HepG2 (cell line): ENCODE data around the gene DNAJC28. TPM values are rescaled to one million over a fixed set of nuclear protein-coding genes. Genes with fewer than 3 reads are reported as not detected.
"Not testable (repeated sequence)": the region's sequence is repeated elsewhere in the genome, so short reads cannot be mapped to it uniquely, and the experiment has no call there.

ENCODE experiments used
- ATAC-seq: fragments of 200-7000 bp; cut with Tn5 transposase; 3 replicates; pipeline ENCODE4 v1.9.1; 2020; ENCODE audit warnings: mild to moderate bottlenecking, moderate library complexity
- BruUV-seq: library from RNA; stranded (reverse); fragments of 400-500 nt; replicated peaks from 2 replicates; lab custom pipeline; 2021; lab: Mats Ljungman, UMichigan
- CTCF ChIA-PET: fragments of 300-600 bp; formaldehyde crosslinking; extraction: SDS; loops from one replicate; lab custom pipeline; 2021; ENCODE audit warnings: low total read pairs, inconsistent platforms, low intra/inter-chr PET ratio; lab: Yijun Ruan, JAX
- POLR2A ChIA-PET: fragments of 350-600 bp; sonication (Branson Sonifier 250); formaldehyde crosslinking; loops from one replicate; lab custom pipeline; 2020; ENCODE audit warnings: antibody characterized with exemption, inconsistent platforms; lab: Yijun Ruan, JAX
- DNase-seq: peaks from one replicate; pipeline ENCODE4 v3.0.0-alpha.2; 2015; ENCODE audit warnings: low spot score
- FAIRE-seq: peaks from 3 replicates; lab custom pipeline; 2011; peaks lifted over from hg19 to GRCh38; lab: Jason Lieb, UNC
- H2AFZ ChIP-seq: one replicate; pipeline ENCODE4 v1.6.1; 2011; ENCODE audit warnings: low read length, inconsistent platforms
- H3K27ac ChIP-seq: fragments of 300-600 bp; 3 replicates; pipeline ENCODE4 v1.8.0; 2011; ENCODE audit warnings: mixed run types, mild to moderate bottlenecking, mixed read lengths, low read length, inconsistent platforms; ENCODE audit not compliant: insufficient read depth; ENCODE audit errors: extremely low read length
- H3K27me3 ChIP-seq, 2 experiments: fragments of 200-600 bp in 1 of 2; 2 replicates in 1 of 2; 3 replicates in 1 of 2; pipeline versions ENCODE4 v1.6.0 to v1.8.0; 2011; ENCODE audit warnings: low read length in 2 of 2, mild to moderate bottlenecking in 2 of 2, moderate library complexity in 2 of 2, inconsistent platforms in 1 of 2; ENCODE audit not compliant: insufficient read depth in 2 of 2, control insufficient read depth in 1 of 2
- H3K36me3 ChIP-seq, 2 experiments: fragments of 200-600 bp in 1 of 2; replicated peaks in 1 of 2; 2 replicates in 1 of 2; 3 replicates in 1 of 2; pipeline versions ENCODE4 v1.5.1 to v1.8.0; 2011; ENCODE audit warnings: low read length in 2 of 2, inconsistent platforms in 1 of 2; ENCODE audit not compliant: insufficient read depth in 2 of 2, control insufficient read depth in 1 of 2
- H3K4me1 ChIP-seq: 2 replicates; pipeline ENCODE4 v1.5.1; 2012; ENCODE audit warnings: low read length, inconsistent platforms; ENCODE audit not compliant: insufficient read depth
- H3K4me2 ChIP-seq: 2 replicates; pipeline ENCODE4 v1.6.0; 2011; ENCODE audit warnings: low read depth, low read length, inconsistent platforms
- H3K4me3 ChIP-seq, 3 experiments: fragments of 200-600 bp in 1 of 3; sonication (generic), shearing (Covaris generic) in 1 of 3; replicated peaks in 1 of 3; 2 replicates each; pipeline ENCODE4 v1.5.1; 2011 to 2016; ENCODE audit warnings: low read length in 3 of 3, inconsistent platforms in 2 of 3, low read depth in 2 of 3, mild to moderate bottlenecking in 2 of 3, control low read depth in 1 of 3, mixed read lengths in 1 of 3; ENCODE audit not compliant: insufficient read depth in 1 of 3
- H3K79me2 ChIP-seq: one replicate; pipeline ENCODE4 v1.6.1; 2011; ENCODE audit warnings: low read length, inconsistent platforms; ENCODE audit not compliant: insufficient read depth
- H3K9ac ChIP-seq: 2 replicates; pipeline ENCODE4 v1.6.0; 2011; ENCODE audit warnings: mild to moderate bottlenecking, low read depth, low read length, inconsistent platforms; ENCODE audit not compliant: insufficient read depth
- H3K9me3 ChIP-seq: 2 replicates; pipeline ENCODE4 v1.5.1; 2012; ENCODE audit warnings: mild to moderate bottlenecking, low read length
- H4K20me1 ChIP-seq: 2 replicates; pipeline ENCODE4 v1.6.0; 2011; ENCODE audit warnings: inconsistent platforms, mild to moderate bottlenecking, low read length, moderate library complexity; ENCODE audit not compliant: insufficient read depth
- BCL6 ChIP-seq: IDR thresholded peaks from 2 replicates; pipeline ENCODE4 v1.6.1; 2016; ENCODE audit warnings: missing genetic modification reagents, missing compliant biosample characterization
- CREM ChIP-seq, 2 experiments: sonication (generic) in 1 of 2; formaldehyde crosslinking in 1 of 2; IDR thresholded peaks; 2 replicates each; pipeline versions ENCODE4 v1.4.0 to v1.6.1; 2016 to 2020; ENCODE audit warnings: antibody characterized with exemption in 1 of 2, mild to moderate bottlenecking in 1 of 2, missing genetic modification reagents in 1 of 2
- SNAI1 ChIP-seq: sonication (generic); formaldehyde crosslinking; IDR thresholded peaks from 2 replicates; pipeline ENCODE4 v1.5.0; 2020; ENCODE audit warnings: mild to moderate bottlenecking, missing genetic modification reagents, borderline replicate concordance
- WGBS: methylation state at CpG from one replicate; pipeline ENCODE4 v1.1.6; 2017; ENCODE audit warnings: low lambda C conversion rate; 5-methylcytosine and 5-hydroxymethylcytosine counted together
- in situ Hi-C: cut with HindIII; loops from 2 replicates; pipeline ENCODE4 v1.10.0; 2017; ENCODE audit warnings: low pct_unique_long_range_greater_than_20kb; ENCODE audit not compliant: extremely low pct_ligation_motif_present
- intact Hi-C: fragments of 100-400 bp; cut with micrococcal nuclease; formaldehyde crosslinking; loops from one replicate; pipeline ENCODE4 v1.10.0; 2022; ENCODE audit not compliant: unreplicated experiment
- polyA plus RNA-seq, 8 experiments: library from polyadenylated mRNA; depleted of rRNA in 3 of 8; stranded (reverse) in 7 of 8; unstranded in 1 of 8; fragments of >200 nt; fragmentation: Illumina TruSeq in 4 of 8; extraction: Trizol in 4 of 8; gene quantifications; 2 replicates each; pipeline versions ENCODE4 v1.2.1 to v1.2.3, GENCODE V29; 2011 to 2016; ENCODE audit warnings: low read depth in 4 of 8, missing spikeins in 1 of 8, mixed read lengths in 1 of 8; ENCODE audit not compliant: insufficient read depth in 1 of 8
- total RNA-seq, 5 experiments: library from RNA; depleted of rRNA; stranded (reverse); fragments of >200 nt; fragmentation: Illumina TruSeq; extraction: Trizol; gene quantifications; 2 replicates each; pipeline ENCODE4 v1.2.3, GENCODE V29; 2016; ENCODE audit warnings: low read depth in 1 of 5
- TF ChIP-seq, protein P1 (sequence below): sonication (generic); formaldehyde crosslinking; conservative IDR thresholded peaks from 2 replicates; pipeline ENCODE4 v1.8.0; 2022; ENCODE audit warnings: low read depth, missing genetic modification reagents

The DNAJC28 gene
- total and polyA plus RNA-seq, 2 of the 13 experiments (the other 11 are each of a cell fraction or from before 2014, with no cell fraction given): 1.5 to 3.3 TPM

DNA sequence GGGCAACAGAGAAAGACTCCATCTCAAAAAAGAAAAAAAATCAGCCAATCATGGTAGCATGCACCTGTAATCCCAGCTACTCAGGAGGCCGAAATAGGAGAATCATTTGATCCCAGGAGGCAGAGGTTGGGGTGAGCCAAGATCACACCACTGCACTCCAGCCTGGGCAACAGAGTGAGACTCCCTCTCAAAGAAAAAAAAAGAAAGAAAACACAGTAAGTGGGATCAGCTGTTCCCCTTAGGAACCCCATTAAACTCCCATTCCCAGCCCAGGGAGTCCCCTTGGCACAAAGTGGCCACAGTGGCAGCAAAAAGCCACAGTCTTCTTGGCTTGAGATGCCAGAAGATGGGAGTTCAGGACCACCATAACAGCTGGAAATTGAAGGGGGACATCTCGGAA lies 20.8 kb downstream of the DNAJC28 start:
- ATAC-seq: no peak
- ChIA-PET CTCF (no interaction called here), POLR2A (no interaction called here)
- no peak for TF ChIP-seq BCL6 (CRISPR knock-in tag)
- no peak for TF ChIP-seq CREM (IDR thresholded peaks at IDR 0.05)
- TF ChIP-seq CREM (CRISPR knock-in tag; IDR thresholded peaks at IDR 0.05): no peak
- TF ChIP-seq SNAI1 (CRISPR knock-in tag): no peak
- TF ChIP-seq, protein P1, sequence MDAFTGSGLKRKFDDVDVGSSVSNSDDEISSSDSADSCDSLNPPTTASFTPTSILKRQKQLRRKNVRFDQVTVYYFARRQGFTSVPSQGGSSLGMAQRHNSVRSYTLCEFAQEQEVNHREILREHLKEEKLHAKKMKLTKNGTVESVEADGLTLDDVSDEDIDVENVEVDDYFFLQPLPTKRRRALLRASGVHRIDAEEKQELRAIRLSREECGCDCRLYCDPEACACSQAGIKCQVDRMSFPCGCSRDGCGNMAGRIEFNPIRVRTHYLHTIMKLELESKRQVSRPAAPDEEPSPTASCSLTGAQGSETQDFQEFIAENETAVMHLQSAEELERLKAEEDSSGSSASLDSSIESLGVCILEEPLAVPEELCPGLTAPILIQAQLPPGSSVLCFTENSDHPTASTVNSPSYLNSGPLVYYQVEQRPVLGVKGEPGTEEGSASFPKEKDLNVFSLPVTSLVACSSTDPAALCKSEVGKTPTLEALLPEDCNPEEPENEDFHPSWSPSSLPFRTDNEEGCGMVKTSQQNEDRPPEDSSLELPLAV (CRISPR knock-in tag): no peak
- Histone ChIP-seq H3K4me2 (no peak overlapping the region), H3K4me3 (no peak overlapping the region), H3K36me3 (peaks cover 0 to 7% of the 10 kb centered on the region in 2 experiments; a peak in 1 of 5 replicates), H3K79me2 (peaks cover 17% of the 10 kb centered on the region), H3K27ac (no peak overlapping the region), H3K9me3 (no peaks in the 10 kb centered on the region), H3K27me3 (no peaks in the 10 kb centered on the region), H4K20me1 (no peaks in the 10 kb centered on the region), H2AFZ (no peak overlapping the region), H3K4me1 (no peaks in the 10 kb centered on the region), H3K9ac (no peak overlapping the region)
- no peak for DNase-seq
- intact Hi-C loops: no loop called here
- in situ Hi-C loops: no loop called here
- FAIRE-seq: no peak
- 98% methylated on average over 2 of the region's 2 CpGs for WGBS
- no TSS peak for BruUV-seq

DNA sequence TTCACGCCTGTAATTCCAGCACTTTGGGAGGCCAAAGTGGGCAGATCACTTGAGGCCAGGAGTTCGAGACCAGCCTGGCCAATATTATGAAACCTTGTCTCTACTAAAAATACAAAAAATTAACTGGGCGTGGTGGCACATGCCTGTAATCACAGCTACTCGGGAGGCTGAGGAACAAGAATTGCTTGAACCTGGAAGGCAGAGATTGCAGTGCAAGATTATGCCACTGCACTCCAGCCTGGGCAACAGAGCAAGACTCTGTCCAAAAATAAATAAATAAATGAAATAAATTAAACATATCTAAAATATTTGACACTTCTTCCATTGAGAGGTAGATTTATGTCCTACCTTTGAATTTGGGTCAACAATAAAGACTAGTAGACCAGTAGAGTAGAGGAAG lies 22.3 kb downstream of the DNAJC28 start:
- H4K20me1 ChIP-seq, H3K4me3 ChIP-seq, H3K9me3 ChIP-seq, FAIRE-seq, H3K9ac ChIP-seq, H3K36me3 ChIP-seq, H3K27me3 ChIP-seq, ATAC-seq, H2AFZ ChIP-seq, intact Hi-C loops, H3K4me1 ChIP-seq, BruUV-seq, in situ Hi-C loops, CTCF ChIA-PET, POLR2A ChIA-PET, H3K27ac ChIP-seq, H3K4me2 ChIP-seq, DNase-seq: not testable (repeated sequence)
- peaks cover 16% of the 10 kb centered on the region for H3K79me2 ChIP-seq
- WGBS: 95% methylated on average over 4 of the region's 4 CpGs
